NCI-H226 (cell line): ENCODE results near the gene SEMA3C.
A peak's percentile ranks its signal among the peaks of the same experiment; 100 is the strongest.

Experiments used
- DNase-seq: peaks from one replicate; pipeline ENCODE4 v3.0.0-alpha.2; 2015

The SEMA3C gene

DNA sequence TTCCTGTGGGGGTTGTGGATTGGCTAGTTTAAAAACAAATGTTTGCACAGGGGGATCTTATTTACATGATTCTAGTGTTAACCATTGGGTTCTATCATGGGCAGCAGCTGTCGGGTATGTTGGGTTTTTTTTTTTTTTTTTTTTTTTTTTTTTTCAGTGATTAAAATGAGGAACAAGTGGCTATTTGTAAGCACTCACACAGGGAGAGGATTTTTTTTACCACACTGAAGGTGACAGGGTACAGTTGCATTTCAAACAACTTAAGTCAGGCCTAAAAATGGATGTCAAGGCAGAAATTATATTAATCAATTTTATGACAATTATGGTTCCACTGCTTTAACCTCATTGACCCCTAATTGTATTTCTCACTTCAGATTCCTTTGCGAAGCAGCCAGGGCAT, 187.6 kb downstream of the SEMA3C start:
- no peak for DNase-seq

GRCh38 chr7:80729591-80730320, 189.1 kb downstream of the SEMA3C start:
- peak; percentile 65 for DNase-seq

- no peak for DNase-seq
Observed at GRCh38 chr7:80726666-80727065, 192.2 kb downstream of the SEMA3C start.

DNA sequence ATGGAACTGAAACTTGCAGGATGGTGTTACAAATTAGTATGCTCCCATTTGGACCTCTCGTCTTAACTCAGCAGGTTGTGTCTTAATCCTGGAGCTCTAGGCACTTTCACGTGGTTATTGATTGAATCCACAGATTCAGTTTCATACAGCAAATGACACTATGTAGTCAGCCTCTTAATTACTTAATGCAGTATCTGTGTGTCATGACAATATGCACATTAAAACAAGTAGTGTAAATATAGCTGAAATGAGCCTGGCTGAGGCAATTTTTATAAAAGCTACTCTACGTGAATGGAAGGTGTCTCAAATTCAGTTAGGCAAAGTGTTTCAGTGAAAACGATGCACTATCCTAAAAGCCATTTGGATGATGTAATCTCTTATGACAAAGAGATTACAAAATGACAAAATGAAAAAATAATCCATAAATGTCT, 193.7 kb downstream of the SEMA3C start:
- no peak for DNase-seq

GRCh38 chr7:80724249-80724871, 194.5 kb downstream of the SEMA3C start:
- DNase-seq, result peak; percentile 27

- DNase-seq, result peak; percentile 100
Observed at GRCh38 chr7:80722616-80723195, 196.1 kb downstream of the SEMA3C start.

DNA sequence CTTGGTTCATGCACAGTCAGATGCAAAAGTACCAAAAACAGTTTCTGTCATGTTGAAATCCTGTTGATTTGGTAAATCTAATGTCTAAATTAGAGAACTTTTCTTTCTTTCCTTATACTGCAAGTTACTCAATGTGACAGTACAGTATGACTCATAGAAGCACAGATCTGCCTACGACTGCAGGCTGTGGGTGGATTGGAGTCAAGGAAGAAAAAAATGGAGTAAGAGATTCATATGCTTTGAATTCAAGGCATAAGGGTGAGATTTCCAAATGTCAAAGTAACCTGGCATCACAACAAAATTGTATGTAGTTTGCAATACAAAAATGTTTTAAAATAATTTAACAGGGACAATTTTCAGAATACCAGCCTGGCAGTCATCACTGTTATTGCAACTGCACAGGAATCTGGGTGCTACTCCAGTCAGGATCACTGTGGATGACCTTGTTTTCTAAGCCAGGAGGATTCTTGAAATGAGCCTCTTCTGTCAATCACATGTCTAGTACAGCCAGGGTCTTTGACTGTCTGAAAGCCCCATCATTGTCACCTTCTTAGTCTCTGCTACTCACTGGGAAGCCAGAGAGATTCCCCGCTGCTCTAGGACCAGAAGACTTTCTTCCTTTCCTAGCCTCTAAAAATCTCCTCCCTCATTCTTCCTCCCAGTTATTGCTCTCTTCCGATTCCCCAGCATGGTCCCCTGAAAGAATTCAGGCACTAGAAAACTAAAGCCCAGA, 196.8 kb downstream of the SEMA3C start:
- peak; percentile 78 for DNase-seq

DNA sequence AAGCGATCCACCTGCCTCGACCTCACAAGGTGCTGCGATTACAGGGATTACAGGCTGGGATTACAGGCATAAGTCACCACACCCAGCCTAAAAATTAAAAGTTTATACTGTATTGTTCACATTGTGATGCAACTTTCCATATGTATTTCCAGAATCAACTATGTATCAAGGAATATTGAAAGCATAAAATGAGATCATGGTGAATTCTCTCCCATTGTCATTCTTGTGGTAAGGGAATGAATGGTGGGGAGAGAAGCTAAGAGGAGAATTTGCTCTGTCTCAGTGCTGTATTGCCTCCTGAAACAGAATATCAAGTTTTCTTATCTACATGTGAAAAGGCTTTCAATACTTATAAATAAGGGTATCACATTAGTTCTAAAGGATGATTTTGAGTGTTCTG, 198.7 kb downstream of the SEMA3C start:
- no peak for DNase-seq

- DNase-seq, result peak; percentile 52
Observed at GRCh38 chr7:80719261-80719660, 199.6 kb downstream of the SEMA3C start.

DNA sequence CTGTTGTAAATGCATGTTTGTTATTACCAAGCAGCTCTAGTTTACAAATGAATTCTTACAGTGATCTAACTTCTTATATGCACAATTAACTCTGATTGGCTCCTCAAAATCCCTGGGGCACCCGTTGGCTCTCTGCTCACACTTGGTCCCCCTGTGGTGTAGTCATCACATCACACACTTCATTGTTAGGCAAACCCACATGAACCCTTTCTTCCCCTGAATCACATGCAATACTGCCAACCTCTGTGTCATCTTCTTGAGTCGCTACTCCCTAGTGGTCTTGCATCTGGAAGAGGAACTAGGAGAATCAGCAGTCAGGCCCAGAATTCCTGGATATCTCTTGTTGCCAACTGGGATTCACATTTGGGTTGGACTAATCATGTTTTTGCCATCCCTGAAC, 207.3 kb downstream of the SEMA3C start:
- DNase-seq, result peak; percentile 56

- no peak for DNase-seq
Observed at GRCh38 chr7:80708123-80708522, 210.7 kb downstream of the SEMA3C start.

DNA sequence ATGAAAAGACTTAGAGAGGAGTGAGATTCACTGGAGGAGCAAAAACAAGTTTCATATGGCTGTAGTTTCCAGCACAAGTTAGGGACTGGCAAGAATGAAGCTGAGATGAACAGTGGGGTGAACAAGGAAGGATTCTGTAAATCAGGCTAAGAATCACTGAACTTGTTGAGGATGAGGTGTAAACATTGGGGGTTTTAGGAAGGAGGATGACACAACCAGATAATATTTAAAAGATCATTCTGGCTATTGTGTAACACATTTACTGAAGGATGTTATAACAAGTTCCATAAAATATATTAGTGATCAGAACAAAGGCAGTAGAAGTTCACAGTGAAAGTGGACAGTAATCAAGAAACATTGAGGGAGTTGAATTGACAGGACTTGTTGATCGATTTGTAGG, 211.5 kb downstream of the SEMA3C start:
- DNase-seq, result no peak

DNA sequence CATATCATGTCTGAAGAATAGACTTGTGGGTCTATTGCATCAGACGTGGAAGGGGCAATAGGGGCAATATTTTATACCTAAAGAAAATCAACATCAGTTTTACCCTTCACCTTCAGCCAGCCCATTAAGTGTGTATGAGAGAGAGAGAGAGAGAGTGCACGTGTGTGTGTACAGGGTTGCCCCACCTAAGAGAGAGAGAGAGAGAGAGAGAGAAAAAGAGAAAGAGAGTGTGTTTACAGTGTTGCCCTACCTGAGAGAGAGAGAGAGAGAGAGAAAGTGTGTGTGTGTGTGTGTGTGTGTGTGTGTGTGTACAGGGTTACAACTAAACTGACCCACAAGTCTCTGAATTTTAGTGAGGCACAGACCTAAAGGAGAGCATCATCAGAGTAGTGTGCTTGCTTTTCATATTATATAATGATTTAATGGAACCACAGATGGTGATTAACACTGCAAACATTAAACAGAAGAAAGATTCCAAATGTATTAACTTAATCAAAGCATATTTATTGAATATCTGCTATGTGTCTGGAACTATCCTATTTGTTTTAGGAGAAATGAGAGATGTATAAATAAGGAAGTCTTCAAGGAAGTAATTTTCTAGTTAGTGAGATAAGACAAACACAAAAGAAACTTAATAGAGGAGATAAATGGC, 213.6 kb downstream of the SEMA3C start:
- no peak for DNase-seq

- DNase-seq, result peak; percentile 80
Observed at GRCh38 chr7:80703272-80703671, 215.6 kb downstream of the SEMA3C start.

- no peak for DNase-seq
Observed at GRCh38 chr7:80699721-80700256, 219.1 kb downstream of the SEMA3C start.

GRCh38 chr7:80699045-80699638, 219.7 kb downstream of the SEMA3C start:
- peak; percentile 30 for DNase-seq
